Measurements from ENCODE around the gene CAMTA1. TPM values are rescaled to one million over a fixed set of nuclear protein-coding genes. Genes with fewer than 3 reads are reported as not detected.

Gene CAMTA1
- total and polyA plus RNA-seq, 2 experiments from 2014 or later, result 89.0 to 145 TPM

DNA sequence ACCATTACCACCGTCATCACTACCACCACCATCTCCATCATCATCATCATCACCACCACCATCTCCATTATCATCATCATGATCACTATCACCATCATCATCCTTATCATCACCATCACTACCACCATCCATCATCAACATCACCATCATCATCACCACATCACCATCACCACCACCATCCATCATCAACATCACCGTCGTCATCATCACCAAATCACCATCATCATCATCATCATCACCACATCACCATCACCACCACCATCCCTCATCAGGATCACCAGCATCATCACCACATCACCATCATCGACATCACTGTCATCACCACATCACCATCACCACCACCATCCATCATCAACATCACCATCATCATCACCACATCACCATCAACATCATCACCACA lies 782.8 kb downstream of the CAMTA1 start:
- Histone ChIP-seq H3K36me3 (replicated peaks; ENCODE audit: insufficient read depth, low read depth) (no peaks in the 10 kb centered on the region), H3K27me3 (no peaks in the 10 kb centered on the region), H4K20me1 (ENCODE audit: insufficient read depth, poor library complexity, severe bottlenecking) (no peaks in the 10 kb centered on the region), H3K79me2 (no peaks in the 10 kb centered on the region), H3K4me2 (no peak overlapping the region), H3K4me3 (no peak overlapping the region), H2AFZ (no peak overlapping the region), H3K4me1 (ENCODE audit: insufficient read depth) (no peaks in the 10 kb centered on the region), H3K27ac (no peak overlapping the region), H3K9me3 (ENCODE audit: low read depth) (no peaks in the 10 kb centered on the region), H3K9me2 (replicated peaks; ENCODE audit: insufficient read depth) (no peaks in the 10 kb centered on the region)
- 93% methylated on average over 4 of the region's 4 CpGs for WGBS (ENCODE audit: low lambda C conversion rate, missing lambda C conversion rate)
- no peak for DNase-seq (ENCODE audit: low spot score)
- TF ChIP-seq EZH2 (IDR thresholded peaks at IDR 0.05; ENCODE audit: borderline replicate concordance) (no peak), EZH2phosphoT487 (IDR thresholded peaks at IDR 0.05; ENCODE audit: low read depth, severe bottlenecking, unreplicated experiment) (no peak), CTCF (IDR thresholded peaks at IDR 0.05; ENCODE audit: poor library complexity) (no peak)

- Histone ChIP-seq H3K27ac (no peak overlapping the region), H3K4me1 (ENCODE audit: insufficient read depth) (no peaks in the 10 kb centered on the region), H3K4me3 (no peak overlapping the region), H2AFZ (no peak overlapping the region), H3K27me3 (no peaks in the 10 kb centered on the region), H3K4me2 (no peak overlapping the region), H3K9me2 (replicated peaks; ENCODE audit: insufficient read depth) (no peaks in the 10 kb centered on the region), H3K36me3 (replicated peaks; ENCODE audit: insufficient read depth, low read depth) (no peaks in the 10 kb centered on the region), H3K9me3 (ENCODE audit: low read depth) (no peaks in the 10 kb centered on the region), H3K79me2 (no peaks in the 10 kb centered on the region), H4K20me1 (ENCODE audit: insufficient read depth, poor library complexity, severe bottlenecking) (no peaks in the 10 kb centered on the region)
- no peak for TF ChIP-seq EZH2phosphoT487 (IDR thresholded peaks at IDR 0.05; ENCODE audit: low read depth, severe bottlenecking, unreplicated experiment)
- TF ChIP-seq EZH2 (IDR thresholded peaks at IDR 0.05; ENCODE audit: borderline replicate concordance), result no peak
- no peak for TF ChIP-seq CTCF (IDR thresholded peaks at IDR 0.05; ENCODE audit: poor library complexity)
- WGBS (ENCODE audit: low lambda C conversion rate, missing lambda C conversion rate), result 100% methylated on average over 2 of the region's 2 CpGs
- no peak for DNase-seq (ENCODE audit: low spot score)
Observed at GRCh38 chr1:7568901-7569524, 783.8 kb downstream of the CAMTA1 start.

GRCh38 chr1:7570311-7570710 lies 785.1 kb downstream of the CAMTA1 start:
- no peaks in the 10 kb centered on the region for H3K4me1 ChIP-seq (ENCODE audit: insufficient read depth)
- H3K79me2 ChIP-seq, result no peaks in the 10 kb centered on the region
- 83% methylated on average over 5 of the region's 5 CpGs for WGBS (ENCODE audit: low lambda C conversion rate, missing lambda C conversion rate)
- no peak for TF ChIP-seq CTCF (IDR thresholded peaks at IDR 0.05; ENCODE audit: poor library complexity)
- TF ChIP-seq EZH2phosphoT487 (IDR thresholded peaks at IDR 0.05; ENCODE audit: low read depth, severe bottlenecking, unreplicated experiment), result no peak
- TF ChIP-seq EZH2 (IDR thresholded peaks at IDR 0.05; ENCODE audit: borderline replicate concordance), result no peak
- no peak overlapping the region for H3K4me3 ChIP-seq
- H3K27me3 ChIP-seq, result no peaks in the 10 kb centered on the region
- no peak overlapping the region for H3K4me2 ChIP-seq
- no peak overlapping the region for H3K27ac ChIP-seq
- no peaks in the 10 kb centered on the region for H3K36me3 ChIP-seq (replicated peaks; ENCODE audit: insufficient read depth, low read depth)
- no peaks in the 10 kb centered on the region for H3K9me2 ChIP-seq (replicated peaks; ENCODE audit: insufficient read depth)
- no peak overlapping the region for H2AFZ ChIP-seq
- H4K20me1 ChIP-seq (ENCODE audit: insufficient read depth, poor library complexity, severe bottlenecking), result no peaks in the 10 kb centered on the region
- no peak for DNase-seq (ENCODE audit: low spot score)
- H3K9me3 ChIP-seq (ENCODE audit: low read depth), result no peaks in the 10 kb centered on the region

Measured in hepatocyte (in vitro differentiated cells).